HG03064 (cell line): Measurements from ENCODE around the gene MNX1.

Source experiments
- ATAC-seq: cut with Tn5 transposase; IDR thresholded peaks from one replicate; pipeline ENCODE4 v1.9.1; 2021; ENCODE audit warnings: low read depth; ENCODE audit not compliant: unreplicated experiment

The MNX1 gene

GRCh38 chr7:157003756-157004520 is 6.5 kb downstream of the MNX1 start:
- ATAC-seq, result no peak

DNA sequence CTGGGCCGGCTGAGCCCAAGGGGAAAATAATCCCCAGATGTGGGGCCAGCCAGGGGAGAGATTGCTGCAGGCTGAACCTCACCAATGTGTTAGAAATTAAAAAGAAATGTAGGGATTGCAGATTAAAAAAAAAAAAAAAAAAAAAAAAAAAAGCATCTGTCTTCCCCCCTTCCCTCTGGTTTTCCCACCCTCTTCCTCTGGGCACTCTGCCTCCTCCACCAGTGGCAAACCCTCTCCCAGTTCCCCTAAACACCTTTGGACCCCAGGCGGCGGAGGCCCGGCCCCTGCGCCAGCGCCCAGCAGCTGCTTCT is 7.1 kb downstream of the MNX1 start:
- no peak for ATAC-seq

DNA sequence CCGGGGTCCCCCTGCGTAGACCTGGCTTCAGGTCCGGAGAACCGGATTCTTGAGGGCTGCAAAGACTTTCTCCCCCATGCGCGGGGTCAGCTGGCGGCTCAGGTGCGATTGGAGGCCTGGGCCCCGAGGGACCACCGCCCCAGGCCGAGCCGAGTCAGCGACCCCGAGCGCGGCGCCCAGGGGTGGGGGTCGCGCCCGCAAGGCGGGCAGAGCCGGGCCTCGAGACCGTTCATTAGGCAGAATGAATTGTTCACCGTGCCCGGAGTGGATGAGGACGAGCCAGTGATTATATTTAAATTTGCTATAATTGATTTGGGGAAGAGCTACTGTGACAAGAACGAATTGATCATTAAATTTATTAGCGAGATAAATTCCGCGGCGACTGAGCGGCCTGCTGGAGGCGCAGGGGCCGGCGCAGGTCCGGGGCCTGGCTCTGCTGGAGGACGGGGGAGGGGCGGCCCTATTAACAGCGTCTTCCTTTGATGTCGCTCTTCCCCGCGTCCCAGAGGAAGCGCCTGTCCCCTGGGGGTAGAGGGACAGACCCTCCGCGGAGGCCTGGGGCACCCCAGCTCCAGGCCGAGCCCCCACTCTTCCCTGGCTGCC is 7.5 kb downstream of the MNX1 start:
- ATAC-seq, result no peak

GRCh38 chr7:157001920-157002818 is 8.3 kb downstream of the MNX1 start:
- no peak for ATAC-seq

- no peak for ATAC-seq
Measured at GRCh38 chr7:157000741-157001653, 9.5 kb downstream of the MNX1 start.

- no peak for ATAC-seq
Measured at GRCh38 chr7:156999958-157000726, 10.3 kb downstream of the MNX1 start.

- no peak for ATAC-seq
Measured at GRCh38 chr7:156998988-156999957, 11.2 kb downstream of the MNX1 start.

- ATAC-seq, result no peak
Measured at GRCh38 chr7:156994417-156994816, 16.0 kb downstream of the MNX1 start.

GRCh38 chr7:156993925-156994235 is 16.6 kb downstream of the MNX1 start:
- no peak for ATAC-seq

GRCh38 chr7:156993021-156993924 is 17.2 kb downstream of the MNX1 start:
- ATAC-seq, result no peak

- ATAC-seq, result no peak
Measured at GRCh38 chr7:156989766-156990535, 20.5 kb downstream of the MNX1 start.

DNA sequence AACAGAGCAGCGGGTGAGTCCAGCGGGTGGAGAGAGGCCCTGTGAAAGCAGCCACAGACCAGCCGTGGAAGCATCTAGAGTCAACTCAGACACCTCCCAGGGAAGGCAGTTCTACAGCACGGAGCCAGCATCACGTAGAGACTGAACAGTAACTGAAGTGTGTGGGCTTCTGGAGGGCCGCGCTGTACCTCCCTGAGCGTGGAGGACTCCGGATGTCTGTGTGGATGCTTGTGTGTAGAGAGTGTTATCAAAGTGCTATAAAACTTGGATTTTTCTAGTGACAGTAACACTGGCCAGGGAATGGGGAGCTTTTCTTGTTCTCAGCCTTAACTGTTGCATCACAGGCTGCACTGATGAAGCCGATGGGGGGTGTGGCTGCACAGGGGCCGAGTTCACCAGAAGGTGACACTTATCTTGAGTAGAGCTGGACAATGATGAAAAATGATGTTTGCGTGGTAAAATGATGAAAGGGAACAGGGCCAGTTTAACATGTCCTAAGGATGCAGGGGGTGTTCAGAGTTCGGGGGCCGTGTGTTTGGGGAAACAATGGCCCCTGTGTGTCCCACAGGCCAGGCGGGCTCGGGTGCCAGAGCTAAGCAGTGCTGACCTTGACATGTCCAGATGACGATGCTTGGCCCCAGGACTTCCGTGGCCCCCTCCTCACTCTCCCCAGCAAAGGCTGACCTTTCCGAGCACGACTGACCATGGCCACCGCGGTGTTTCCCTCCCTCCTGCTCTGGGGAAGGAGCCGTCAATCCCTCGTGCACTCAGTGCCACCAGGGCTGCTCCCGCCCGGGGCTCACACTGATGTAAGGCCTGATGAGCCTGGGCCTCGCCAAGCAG is 21.9 kb downstream of the MNX1 start:
- ATAC-seq, result no peak

- ATAC-seq, result no peak
Measured at GRCh38 chr7:156986378-156986777, 24.1 kb downstream of the MNX1 start.

- ATAC-seq, result no peak
Measured at GRCh38 chr7:156985101-156985992, 25.1 kb downstream of the MNX1 start.
